ENCODE results near the gene NF1. TPM values are rescaled to one million over a fixed set of nuclear protein-coding genes. Genes with fewer than 3 reads are reported as not detected.

NF1 gene
- polyA plus RNA-seq, 3 donors: 1.2 to 7.4 (median 2.1) TPM

DNA sequence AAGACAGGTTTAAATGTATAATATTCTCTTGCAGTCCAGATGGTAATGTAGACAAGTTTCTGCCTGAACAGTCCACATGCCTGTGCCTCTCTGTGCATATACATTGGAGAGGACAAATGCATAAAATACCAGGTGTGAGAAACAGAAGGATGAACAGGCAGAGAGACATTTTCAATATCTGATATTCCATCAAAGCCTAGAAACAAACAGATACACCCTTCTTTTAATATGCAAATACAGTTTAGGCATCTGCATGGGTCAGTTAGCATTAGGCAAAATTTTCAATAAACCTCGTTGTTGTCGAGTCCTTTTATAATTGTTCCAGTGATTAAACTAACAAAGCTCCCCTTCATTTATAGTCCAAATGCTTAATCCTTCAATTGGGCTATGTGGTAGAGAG, 201.4 kb downstream of the NF1 start:
- intact Hi-C loops (cut with micrococcal nuclease): loop anchor here in 1 of 2 donors (10.0 kb wide), 1 partner anchor 69 kb away; no protein-coding TSS in a partner anchor
- no CpG with 5 or more reads among the region's 2 CpGs for WGBS (ENCODE audit: insufficient coverage)
- Mint-ChIP-seq H3K36me3 (peaks cover 0 to 14% of the 10 kb centered on the region in 2 donors), H3K27me3 (ENCODE audit: low read depth in 3 of 3) (no peaks in the 10 kb centered on the region), H3K4me1 (peaks cover 8% of the 10 kb centered on the region), H3K9me3 (no peaks in the 10 kb centered on the region), H3K27ac (no peak overlapping the region), H3K4me3 (no peak overlapping the region)
- TF ChIP-seq, protein P1, sequence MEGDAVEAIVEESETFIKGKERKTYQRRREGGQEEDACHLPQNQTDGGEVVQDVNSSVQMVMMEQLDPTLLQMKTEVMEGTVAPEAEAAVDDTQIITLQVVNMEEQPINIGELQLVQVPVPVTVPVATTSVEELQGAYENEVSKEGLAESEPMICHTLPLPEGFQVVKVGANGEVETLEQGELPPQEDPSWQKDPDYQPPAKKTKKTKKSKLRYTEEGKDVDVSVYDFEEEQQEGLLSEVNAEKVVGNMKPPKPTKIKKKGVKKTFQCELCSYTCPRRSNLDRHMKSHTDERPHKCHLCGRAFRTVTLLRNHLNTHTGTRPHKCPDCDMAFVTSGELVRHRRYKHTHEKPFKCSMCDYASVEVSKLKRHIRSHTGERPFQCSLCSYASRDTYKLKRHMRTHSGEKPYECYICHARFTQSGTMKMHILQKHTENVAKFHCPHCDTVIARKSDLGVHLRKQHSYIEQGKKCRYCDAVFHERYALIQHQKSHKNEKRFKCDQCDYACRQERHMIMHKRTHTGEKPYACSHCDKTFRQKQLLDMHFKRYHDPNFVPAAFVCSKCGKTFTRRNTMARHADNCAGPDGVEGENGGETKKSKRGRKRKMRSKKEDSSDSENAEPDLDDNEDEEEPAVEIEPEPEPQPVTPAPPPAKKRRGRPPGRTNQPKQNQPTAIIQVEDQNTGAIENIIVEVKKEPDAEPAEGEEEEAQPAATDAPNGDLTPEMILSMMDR (IDR thresholded peaks at IDR 0.05): no peak
- Histone ChIP-seq H3K4me1 (ENCODE audit: control insufficient read depth in 1 of 2, insufficient read depth in 2 of 2, low read length in 2 of 2) (peaks cover 0 to 7% of the 10 kb centered on the region in 2 donors), H3K79me2 (ENCODE audit: insufficient read depth, low read length) (no peaks in the 10 kb centered on the region), H3K27me3 (ENCODE audit: control insufficient read depth in 2 of 2, insufficient read depth in 2 of 2, low read length in 2 of 2) (no peaks in the 10 kb centered on the region), H3K4me2 (replicated peaks; ENCODE audit: extremely low read depth, low read length, poor library complexity, severe bottlenecking) (no peak overlapping the region), H3K27ac (ENCODE audit: low read depth in 1 of 2, low read length in 2 of 2) (no peak overlapping the region), H3K36me3 (replicated peaks in 1 of 2; ENCODE audit: control insufficient read depth in 1 of 2, insufficient read depth in 2 of 2, low read length in 2 of 2) (no peaks in the 10 kb centered on the region), H4K20me1 (ENCODE audit: insufficient read depth, low read length) (peaks cover 11% of the 10 kb centered on the region), H3K9ac (ENCODE audit: insufficient read depth, low read length, poor library complexity, severe bottlenecking) (no peak overlapping the region), H2AFZ (ENCODE audit: insufficient read depth, low read depth, low read length, poor library complexity, severe bottlenecking) (no peak overlapping the region), H3K9me3 (replicated peaks in 1 of 2; ENCODE audit: control insufficient read depth in 1 of 2, insufficient read depth in 1 of 2, low read length in 2 of 2) (no peaks in the 10 kb centered on the region), H3K4me3 (replicated peaks in 1 of 3; ENCODE audit: low read depth in 2 of 3, low read length in 3 of 3) (no peak overlapping the region)
- no peak for DNase-seq

DNA sequence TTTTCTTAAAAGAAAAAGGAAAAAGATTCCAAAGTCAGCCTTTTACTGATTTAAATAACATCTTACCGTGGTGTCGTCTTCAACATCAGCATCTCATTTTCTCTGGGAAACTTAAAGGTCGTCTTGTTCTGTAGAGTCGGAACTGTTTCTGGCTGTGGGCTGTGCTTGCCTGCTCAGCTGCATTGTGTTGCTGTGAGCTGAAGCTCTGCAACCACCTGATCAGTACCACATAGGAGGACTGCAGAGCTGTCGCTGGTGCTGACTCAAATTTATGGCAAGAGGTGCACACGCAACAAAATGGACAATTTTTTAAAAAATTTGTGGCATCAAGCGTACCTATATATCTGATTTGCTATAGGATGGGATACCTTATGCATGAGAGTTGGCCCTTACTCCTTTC, 202.3 kb downstream of the NF1 start, which contains the start of gene OMG:
Gene OMG (minus strand): TSS at position 150 of the 400 bp plus-strand sequence. CDS start 908 bp downstream, outside the sequence.
- WGBS (ENCODE audit: insufficient coverage): 97% methylated on average over 5 of the region's 7 CpGs
- Mint-ChIP-seq H3K9me3 (no peaks in the 10 kb centered on the region), H3K36me3 (peaks cover 0 to 8% of the 10 kb centered on the region in 2 donors), H3K4me3 (no peak within 1 kb of the TSS), H3K27me3 (ENCODE audit: low read depth in 3 of 3) (no peaks in the 10 kb centered on the region), H3K27ac (no peak within 1 kb of the TSS), H3K4me1 (peaks cover 11% of the 10 kb centered on the region)
- intact Hi-C loops (cut with micrococcal nuclease): loop anchor here in 1 of 2 donors (10.0 kb wide), 1 partner anchor 68 kb away; no protein-coding TSS in a partner anchor
- H4K20me1 ChIP-seq (ENCODE audit: insufficient read depth, low read length): peaks cover 20% of the 10 kb centered on the region
- TF ChIP-seq, protein P1 (IDR thresholded peaks at IDR 0.05): no peak
- no peak within 1 kb of the TSS for H3K27ac ChIP-seq (ENCODE audit: low read depth in 1 of 2, low read length in 2 of 2)
- no peak within 1 kb of the TSS for H3K4me2 ChIP-seq (replicated peaks; ENCODE audit: extremely low read depth, low read length, poor library complexity, severe bottlenecking)
- no peaks in the 10 kb centered on the region for H3K9me3 ChIP-seq (replicated peaks in 1 of 2; ENCODE audit: control insufficient read depth in 1 of 2, insufficient read depth in 1 of 2, low read length in 2 of 2)
- H3K27me3 ChIP-seq (ENCODE audit: control insufficient read depth in 2 of 2, insufficient read depth in 2 of 2, low read length in 2 of 2): no peaks in the 10 kb centered on the region
- peaks cover 0 to 7% of the 10 kb centered on the region in 2 donors for H3K4me1 ChIP-seq (ENCODE audit: control insufficient read depth in 1 of 2, insufficient read depth in 2 of 2, low read length in 2 of 2)
- no peaks in the 10 kb centered on the region for H3K36me3 ChIP-seq (replicated peaks in 1 of 2; ENCODE audit: control insufficient read depth in 1 of 2, insufficient read depth in 2 of 2, low read length in 2 of 2)
- H2AFZ ChIP-seq (ENCODE audit: insufficient read depth, low read depth, low read length, poor library complexity, severe bottlenecking): no peak within 1 kb of the TSS
- peaks cover 2% of the 10 kb centered on the region for H3K79me2 ChIP-seq (ENCODE audit: insufficient read depth, low read length)
- H3K4me3 ChIP-seq (replicated peaks in 1 of 3; ENCODE audit: low read depth in 2 of 3, low read length in 3 of 3): no peak within 1 kb of the TSS
- no peak for DNase-seq
- H3K9ac ChIP-seq (ENCODE audit: insufficient read depth, low read length, poor library complexity, severe bottlenecking): no peak within 1 kb of the TSS
